Suprapubic skin (tissue), 4 donors: ENCODE data around the gene MTARC1. TPM values are rescaled to one million over a fixed set of nuclear protein-coding genes. Genes with fewer than 3 reads are reported as not detected.

Experiments
- DNase-seq, 2 donors: peaks; one replicate each; pipeline ENCODE4 v3.0.0-alpha.2; 2019; ENCODE audit warnings: low spot score in 2 of 2
- H3K27ac ChIP-seq: fragments of 200-600 bp; sonication (generic); one replicate; pipeline ENCODE4 v1.5.1; 2019
- H3K27me3 ChIP-seq: fragments of 200-600 bp; sonication (generic); one replicate; pipeline ENCODE4 v1.5.1; 2019
- H3K36me3 ChIP-seq: fragments of 200-600 bp; sonication (generic); one replicate; pipeline ENCODE4 v1.5.1; 2019
- H3K4me1 ChIP-seq: fragments of 200-600 bp; sonication (generic); one replicate; pipeline ENCODE4 v1.5.1; 2019
- H3K4me3 ChIP-seq: fragments of 200-600 bp; sonication (generic); one replicate; pipeline ENCODE4 v1.5.1; 2019; ENCODE audit warnings: mild to moderate bottlenecking
- H3K9me3 ChIP-seq: fragments of 200-600 bp; sonication (generic); one replicate; pipeline ENCODE4 v1.5.1; 2019
- EP300 ChIP-seq: sonication (generic); formaldehyde crosslinking; IDR thresholded peaks from one replicate; pipeline ENCODE4 v1.6.1; 2017; ENCODE audit warnings: antibody characterized with exemption
- POLR2A ChIP-seq, 2 donors: fragments of 450-650 bp; IDR thresholded peaks; one replicate each; pipeline ENCODE4 v1.6.1; 2017; ENCODE audit warnings: antibody characterized with exemption in 2 of 2, mild to moderate bottlenecking in 2 of 2, moderate library complexity in 2 of 2
- POLR2AphosphoS5 ChIP-seq, 3 donors: sonication (generic); formaldehyde crosslinking; IDR thresholded peaks; one replicate each; pipeline ENCODE4 v1.6.1; 2017; ENCODE audit warnings: antibody characterized with exemption in 3 of 3
- WGBS: methylation state at CpG from one replicate; pipeline ENCODE4 v1.1.5; 2018; 5-methylcytosine and 5-hydroxymethylcytosine counted together
- total RNA-seq, 4 donors: library from RNA; depleted of rRNA; stranded (reverse); fragments of >200 nt; gene quantifications; one replicate each; pipeline ENCODE4 v1.1.0, GENCODE V29; 2016
- TF ChIP-seq, protein P1 (sequence below), 2 donors: fragments of 200-600 bp in 1 of 2; fragments of 450-650 bp in 1 of 2; sonication (generic) in 1 of 2; IDR thresholded peaks; one replicate each; pipeline ENCODE4 v1.5.1; 2016 to 2019; ENCODE audit warnings: antibody characterized with exemption in 2 of 2, mild to moderate bottlenecking in 1 of 2, moderate library complexity in 1 of 2

Gene MTARC1
- total RNA-seq, 4 donors from 2014 or later = 2.1 to 12.7 (median 7.5) TPM

- Histone ChIP-seq H3K4me1 (no peaks in the 10 kb centered on the region), H3K27ac (no peak overlapping the region), H3K27me3 (no peaks in the 10 kb centered on the region), H3K36me3 (no peaks in the 10 kb centered on the region), H3K4me3 (no peak overlapping the region), H3K9me3 (no peaks in the 10 kb centered on the region)
- no peak for TF ChIP-seq EP300
- TF ChIP-seq, protein P1, sequence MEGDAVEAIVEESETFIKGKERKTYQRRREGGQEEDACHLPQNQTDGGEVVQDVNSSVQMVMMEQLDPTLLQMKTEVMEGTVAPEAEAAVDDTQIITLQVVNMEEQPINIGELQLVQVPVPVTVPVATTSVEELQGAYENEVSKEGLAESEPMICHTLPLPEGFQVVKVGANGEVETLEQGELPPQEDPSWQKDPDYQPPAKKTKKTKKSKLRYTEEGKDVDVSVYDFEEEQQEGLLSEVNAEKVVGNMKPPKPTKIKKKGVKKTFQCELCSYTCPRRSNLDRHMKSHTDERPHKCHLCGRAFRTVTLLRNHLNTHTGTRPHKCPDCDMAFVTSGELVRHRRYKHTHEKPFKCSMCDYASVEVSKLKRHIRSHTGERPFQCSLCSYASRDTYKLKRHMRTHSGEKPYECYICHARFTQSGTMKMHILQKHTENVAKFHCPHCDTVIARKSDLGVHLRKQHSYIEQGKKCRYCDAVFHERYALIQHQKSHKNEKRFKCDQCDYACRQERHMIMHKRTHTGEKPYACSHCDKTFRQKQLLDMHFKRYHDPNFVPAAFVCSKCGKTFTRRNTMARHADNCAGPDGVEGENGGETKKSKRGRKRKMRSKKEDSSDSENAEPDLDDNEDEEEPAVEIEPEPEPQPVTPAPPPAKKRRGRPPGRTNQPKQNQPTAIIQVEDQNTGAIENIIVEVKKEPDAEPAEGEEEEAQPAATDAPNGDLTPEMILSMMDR (IDR thresholded peaks at IDR 0.05) = no peak
- TF ChIP-seq POLR2AphosphoS5 (IDR thresholded peaks at IDR 0.05) = no peak
- TF ChIP-seq POLR2A (IDR thresholded peaks at IDR 0.05) = no peak
- no peak for DNase-seq
- WGBS = 73% methylated on average over 4 of the region's 4 CpGs
Observed at GRCh38 chr1:220828179-220828490, 41.4 kb downstream of the MTARC1 start.

DNA sequence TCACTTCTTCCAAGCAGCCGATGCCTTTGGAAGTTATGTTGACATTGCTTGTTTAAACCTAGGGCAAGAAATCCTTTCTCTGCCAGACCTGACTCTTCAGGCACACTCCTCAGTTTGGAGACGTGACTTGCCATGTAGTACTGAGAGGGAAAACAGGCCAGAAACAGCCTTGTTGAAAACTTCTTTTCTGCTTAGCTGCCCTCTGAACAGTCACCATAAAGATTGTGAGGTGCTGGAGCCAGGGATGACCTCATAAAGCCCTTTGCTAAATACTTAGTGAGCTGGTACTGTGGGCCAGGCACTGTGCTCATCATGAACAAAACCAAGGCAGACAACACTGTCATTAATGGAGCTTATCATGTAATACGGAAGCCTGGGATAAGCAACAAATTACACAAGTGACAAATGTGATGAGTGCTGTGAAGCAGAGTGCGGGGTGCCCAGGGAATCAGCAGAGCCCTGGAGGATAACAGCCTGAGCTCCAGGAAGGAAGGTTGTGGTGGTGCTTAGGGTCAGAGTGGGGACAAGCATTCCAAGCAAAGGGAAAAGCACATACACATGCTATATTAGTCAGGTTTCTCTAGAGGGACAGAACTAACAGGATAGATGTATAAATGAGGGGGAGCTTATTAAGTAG is 42.4 kb downstream of the MTARC1 start:
- 85% methylated on average over 4 of the region's 4 CpGs for WGBS

GRCh38 chr1:220833436-220833835 is 46.7 kb downstream of the MTARC1 start:
- Histone ChIP-seq H3K27ac (no peak overlapping the region), H3K9me3 (no peaks in the 10 kb centered on the region), H3K36me3 (no peaks in the 10 kb centered on the region), H3K4me3 (no peak overlapping the region), H3K27me3 (no peaks in the 10 kb centered on the region), H3K4me1 (peaks cover 8% of the 10 kb centered on the region)
- TF ChIP-seq EP300 (no peak), POLR2A (IDR thresholded peaks at IDR 0.05) (no peak), POLR2AphosphoS5 (IDR thresholded peaks at IDR 0.05) (no peak)
- TF ChIP-seq, protein P1 (IDR thresholded peaks at IDR 0.05) = no peak
- DNase-seq = no peak
- 26% methylated on average over 2 of the region's 2 CpGs for WGBS

More for the DNA sequence above, 42.4 kb downstream of the MTARC1 start:
- H3K4me3 ChIP-seq = no peak overlapping the region
- no peaks in the 10 kb centered on the region for H3K9me3 ChIP-seq
- H3K27me3 ChIP-seq = no peaks in the 10 kb centered on the region
- TF ChIP-seq, protein P1 (IDR thresholded peaks at IDR 0.05) = no peak
- no peak overlapping the region for H3K27ac ChIP-seq
- H3K36me3 ChIP-seq = no peaks in the 10 kb centered on the region
- H3K4me1 ChIP-seq = peaks cover 8% of the 10 kb centered on the region
- no peak for DNase-seq

GRCh38 chr1:220834155-220834870 is 47.6 kb downstream of the MTARC1 start:
- Histone ChIP-seq H3K9me3 (no peaks in the 10 kb centered on the region), H3K27me3 (no peaks in the 10 kb centered on the region), H3K36me3 (no peaks in the 10 kb centered on the region), H3K4me1 (peaks cover 8% of the 10 kb centered on the region), H3K4me3 (no peak overlapping the region), H3K27ac (no peak overlapping the region)
- TF ChIP-seq EP300 (no peak), POLR2AphosphoS5 (IDR thresholded peaks at IDR 0.05) (no peak), POLR2A (IDR thresholded peaks at IDR 0.05) (no peak)
- TF ChIP-seq, protein P1 (IDR thresholded peaks at IDR 0.05) = no peak
- 92% methylated on average over 4 of the region's 4 CpGs for WGBS
- DNase-seq = no peak

Other genes starting within 250 kb of the MTARC1 start
- 10 to 100 TPM; 10.0 to 24.5 (median 14.8) TPM for gene C1orf115, start 96.5 kb upstream of the MTARC1 start, total RNA-seq
- 1 to 10 TPM; 3.4 to 5.3 (median 4.1) TPM for gene MTARC2, start 38.6 kb upstream of the MTARC1 start, total RNA-seq
- gene HLX, start 92.5 kb downstream of the MTARC1 start, total RNA-seq = 10 to 100 TPM in 1 of 4 donors, 1 to 10 TPM in 3; 1.9 to 11.1 (median 3.5) TPM